ENCODE measurements around the gene TMEM178B. TPM values are rescaled to one million over a fixed set of nuclear protein-coding genes. Genes with fewer than 3 reads are reported as not detected.

The TMEM178B gene
- polyA plus RNA-seq, 3 donors = 0.11 to 0.43 (median 0.18) TPM

GRCh38 chr7:141231018-141231792, 157.3 kb downstream of the TMEM178B start:
- 25 to 43% (median 28%) methylated on average over 5 of the region's 5 CpGs for WGBS, 3 donors

GRCh38 chr7:141232286-141233051, 158.6 kb downstream of the TMEM178B start:
- WGBS, 3 donors = 63 to 76% (median 65%) methylated on average over 4 of the region's 4 CpGs
- H3K27ac ChIP-seq (ENCODE audit: low read depth, low read length) = no peak overlapping the region

More at GRCh38 chr7:141231018-141231792, 157.3 kb downstream of the TMEM178B start:
- no peak overlapping the region for H3K27ac ChIP-seq (ENCODE audit: low read depth, low read length)

DNA sequence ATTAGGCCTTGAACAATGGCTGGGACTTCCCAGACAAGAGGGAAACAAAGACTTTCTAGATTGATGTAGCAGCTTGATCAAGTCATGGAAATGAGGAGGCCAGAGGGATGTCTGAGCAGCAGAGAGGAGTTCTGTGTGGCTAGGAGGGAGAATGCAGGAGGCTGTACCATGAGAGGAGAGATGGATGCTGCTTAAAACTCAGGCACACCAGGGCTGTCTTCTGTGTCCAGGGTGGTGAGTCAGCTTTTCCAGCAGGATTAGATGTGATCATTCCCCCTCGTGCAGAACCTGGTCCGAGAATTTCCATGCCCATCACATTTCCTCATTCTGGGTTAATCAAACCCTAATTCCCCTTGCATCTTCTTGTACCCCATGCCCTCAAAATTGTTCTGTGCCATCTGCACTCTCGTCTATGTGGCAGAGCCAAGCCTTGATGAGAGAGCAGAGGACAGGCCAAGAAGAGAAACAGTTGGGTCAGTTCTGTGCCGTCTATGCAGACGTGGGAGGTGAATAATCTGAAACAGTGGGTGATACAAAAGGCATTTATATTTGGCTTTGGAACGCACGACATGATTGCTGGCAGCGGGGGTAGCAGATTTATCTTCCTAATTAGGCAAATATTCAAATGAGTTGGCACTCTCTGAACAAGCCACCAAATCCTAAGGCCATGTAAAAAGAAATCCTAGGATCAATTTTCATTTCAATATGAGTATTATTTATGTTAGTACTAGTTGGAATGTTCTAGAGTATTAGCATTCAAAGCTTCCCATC, 160.7 kb downstream of the TMEM178B start:
- 74 to 86% (median 86%) methylated on average over 8 of the region's 8 CpGs for WGBS, 3 donors
- no peak overlapping the region for H3K27ac ChIP-seq (ENCODE audit: low read depth, low read length)

DNA sequence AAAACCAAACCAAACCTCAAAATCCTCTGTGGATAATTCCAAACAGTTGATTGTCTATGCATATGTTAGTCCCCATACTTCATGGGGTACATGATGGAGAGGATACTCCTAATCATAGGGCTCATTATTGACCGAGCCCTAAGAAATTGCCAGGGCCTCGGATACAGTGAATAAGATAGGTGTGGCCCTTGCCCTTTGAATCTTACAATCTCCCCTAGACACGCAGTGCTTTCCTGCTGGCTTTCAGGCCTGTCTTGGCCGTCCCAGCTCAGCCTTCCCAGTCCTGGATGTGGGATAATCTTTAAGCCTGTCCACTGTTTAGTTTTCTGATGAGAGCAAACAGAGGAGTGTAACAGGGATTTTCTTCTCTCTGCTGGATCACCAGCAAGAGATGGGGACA, 161.8 kb downstream of the TMEM178B start:
- no peak overlapping the region for H3K27ac ChIP-seq (ENCODE audit: low read depth, low read length)
- 58 to 87% (median 86%) methylated on average over 4 of the region's 4 CpGs for WGBS, 3 donors

DNA sequence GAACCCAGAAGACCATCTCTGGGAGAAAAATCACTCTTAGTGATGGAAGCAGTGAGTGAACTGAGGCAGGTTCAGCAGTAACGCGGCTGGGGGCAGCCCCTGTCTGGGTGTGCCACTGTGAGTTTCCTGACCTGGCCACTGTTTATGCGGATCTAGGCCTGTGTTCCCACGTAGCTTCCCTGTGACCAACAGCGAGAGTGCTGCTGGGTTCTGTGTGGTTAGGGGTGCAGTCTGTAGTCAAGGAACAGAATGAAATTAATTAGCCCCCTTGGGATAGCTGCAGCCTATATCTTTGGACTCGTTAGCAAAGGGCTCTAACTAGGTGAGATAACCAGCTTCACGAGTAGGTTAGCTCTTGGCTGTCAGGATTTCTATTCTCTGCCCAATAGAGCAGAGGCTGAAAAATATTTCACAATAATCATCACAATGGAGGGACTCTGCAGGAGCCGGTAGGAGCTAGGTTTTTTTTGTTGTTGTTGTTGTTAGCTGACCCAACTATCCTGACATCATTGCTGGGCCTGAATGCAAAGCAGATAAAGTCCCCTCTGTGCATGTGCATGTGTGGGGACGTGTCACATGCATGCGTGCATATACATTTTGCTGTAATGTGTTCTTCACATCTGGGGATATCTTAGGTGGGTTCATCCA, 164.9 kb downstream of the TMEM178B start:
- WGBS, 3 donors = 53 to 58% (median 56%) methylated on average over 10 of the region's 10 CpGs
- H3K27ac ChIP-seq (ENCODE audit: low read depth, low read length) = no peak overlapping the region

GRCh38 chr7:141239661-141240060, 165.8 kb downstream of the TMEM178B start:
- WGBS, 3 donors = 83 to 93% (median 88%) methylated on average over 2 of the region's 2 CpGs
- no peak overlapping the region for H3K27ac ChIP-seq (ENCODE audit: low read depth, low read length)

DNA sequence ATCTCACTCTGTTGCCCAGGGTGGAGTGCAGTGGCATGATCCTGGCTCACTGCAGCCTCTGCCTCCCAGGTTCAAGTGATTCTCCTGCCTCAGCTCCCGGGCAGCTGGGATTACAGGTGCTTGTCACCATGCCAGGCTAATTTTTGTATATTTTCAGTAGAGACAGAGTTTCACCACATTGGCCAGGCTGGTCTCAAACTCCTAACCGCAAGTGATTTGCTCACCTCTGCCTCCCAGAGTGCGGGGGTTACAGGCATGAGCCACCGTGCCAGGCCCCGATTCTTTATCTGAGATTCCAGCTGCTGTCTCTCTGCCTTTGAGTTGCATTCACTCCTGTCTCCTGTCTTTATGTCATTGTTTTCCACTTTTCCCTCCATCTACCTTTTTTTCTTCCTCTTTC, 168.7 kb downstream of the TMEM178B start:
- WGBS, 3 donors = 72 to 84% (median 79%) methylated on average over 5 of the region's 5 CpGs
- H3K27ac ChIP-seq (ENCODE audit: low read depth, low read length) = no peak overlapping the region

DNA sequence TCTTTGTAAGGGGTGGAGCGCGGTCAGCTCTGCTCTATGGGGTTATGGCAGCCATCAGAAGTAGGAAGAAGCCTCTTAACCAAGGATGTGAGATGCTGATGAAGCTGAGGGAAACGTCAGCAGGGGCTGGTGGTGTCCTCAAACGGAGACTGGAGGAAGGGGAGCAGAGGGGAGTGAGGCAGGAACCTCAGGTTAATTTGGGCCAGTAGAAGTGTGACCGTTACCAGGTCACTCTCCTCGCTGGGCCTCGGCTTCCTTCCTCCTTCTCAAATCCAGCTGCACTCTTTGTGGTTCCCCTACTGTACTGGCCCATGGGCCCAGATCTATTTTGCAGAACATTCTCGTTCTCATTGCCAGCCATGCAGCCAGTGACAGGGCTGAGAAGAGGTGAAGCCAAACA, 169.5 kb downstream of the TMEM178B start:
- WGBS, 3 donors = 48 to 77% (median 50%) methylated on average over 8 of the region's 8 CpGs
- no peak overlapping the region for H3K27ac ChIP-seq (ENCODE audit: low read depth, low read length)

- no peak overlapping the region for H3K27ac ChIP-seq (ENCODE audit: low read depth, low read length)
- WGBS, 3 donors = 71 to 82% (median 79%) methylated on average over 6 of the region's 6 CpGs
Measured at GRCh38 chr7:141244435-141244834, 170.6 kb downstream of the TMEM178B start.

DNA sequence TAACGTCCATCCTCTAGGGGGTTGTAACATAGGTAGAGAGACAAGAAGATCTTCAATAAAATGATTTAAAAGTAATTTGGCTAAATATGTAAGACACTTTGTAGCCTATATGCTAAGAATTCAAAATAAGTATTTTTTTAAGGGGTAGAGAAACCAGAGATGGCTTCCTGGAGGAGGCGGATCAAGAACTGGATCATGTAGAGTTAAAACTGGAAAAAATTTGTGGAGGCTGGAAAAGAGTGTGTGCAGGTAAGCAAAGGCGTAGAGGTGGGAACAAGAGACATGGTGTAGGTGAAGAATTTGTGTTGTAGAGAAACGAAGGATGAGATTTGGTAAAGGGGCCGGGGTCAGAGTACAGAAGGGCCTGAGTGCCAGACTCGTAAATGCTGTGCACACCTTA, 172.6 kb downstream of the TMEM178B start:
- WGBS, 3 donors = 73 to 87% (median 87%) methylated on average over 6 of the region's 6 CpGs
- no peak overlapping the region for H3K27ac ChIP-seq (ENCODE audit: low read depth, low read length)

DNA sequence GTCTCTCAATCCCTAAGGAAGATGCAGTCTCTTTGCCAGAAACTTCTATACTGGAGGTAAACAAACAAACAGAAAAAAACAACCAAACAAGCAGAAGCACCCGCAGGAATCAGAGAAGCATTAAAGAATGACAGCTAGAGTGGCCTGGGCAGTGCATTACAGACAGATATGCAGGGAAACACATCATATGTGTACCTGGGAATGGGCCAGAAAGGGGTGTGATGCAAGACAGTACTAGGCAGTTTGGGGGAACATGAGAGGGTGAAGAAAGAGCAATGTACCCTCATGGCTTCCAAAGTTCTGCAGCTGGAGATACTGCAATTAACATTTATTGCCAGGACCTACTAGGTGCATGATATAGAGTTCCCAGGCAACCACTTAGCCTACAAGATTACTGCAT, 177.3 kb downstream of the TMEM178B start:
- 41 to 77% (median 71%) methylated on average over 1 of the region's 1 CpG for WGBS, 3 donors
- no peak overlapping the region for H3K27ac ChIP-seq (ENCODE audit: low read depth, low read length)

DNA sequence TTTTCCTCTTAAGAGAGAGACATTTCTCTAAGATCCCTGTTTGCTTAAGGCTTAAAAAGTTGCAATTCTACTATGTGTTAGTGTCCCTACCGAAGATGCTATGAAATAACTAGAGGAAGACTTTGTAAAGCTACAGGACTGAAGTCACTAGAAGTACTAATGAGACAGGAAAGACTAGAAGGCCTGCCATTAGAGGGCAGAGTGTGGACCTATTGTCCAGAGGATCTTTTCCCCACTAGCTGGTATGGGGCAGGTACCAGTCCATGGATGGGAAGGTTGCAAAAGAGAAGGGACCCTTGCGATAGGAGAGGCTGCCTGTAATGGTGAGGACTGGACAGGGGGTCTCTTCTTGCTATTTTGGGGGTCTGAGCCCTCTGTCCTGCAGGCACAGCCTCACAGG, 178.1 kb downstream of the TMEM178B start:
- no peak overlapping the region for H3K27ac ChIP-seq (ENCODE audit: low read depth, low read length)
- WGBS, 3 donors = 69 to 91% (median 75%) methylated on average over 2 of the region's 2 CpGs

- no peak overlapping the region for H3K27ac ChIP-seq (ENCODE audit: low read depth, low read length)
- WGBS, 3 donors = 69 to 92% (median 79%) methylated on average over 2 of the region's 2 CpGs
Measured at GRCh38 chr7:141257597-141257996, 183.7 kb downstream of the TMEM178B start.

DNA sequence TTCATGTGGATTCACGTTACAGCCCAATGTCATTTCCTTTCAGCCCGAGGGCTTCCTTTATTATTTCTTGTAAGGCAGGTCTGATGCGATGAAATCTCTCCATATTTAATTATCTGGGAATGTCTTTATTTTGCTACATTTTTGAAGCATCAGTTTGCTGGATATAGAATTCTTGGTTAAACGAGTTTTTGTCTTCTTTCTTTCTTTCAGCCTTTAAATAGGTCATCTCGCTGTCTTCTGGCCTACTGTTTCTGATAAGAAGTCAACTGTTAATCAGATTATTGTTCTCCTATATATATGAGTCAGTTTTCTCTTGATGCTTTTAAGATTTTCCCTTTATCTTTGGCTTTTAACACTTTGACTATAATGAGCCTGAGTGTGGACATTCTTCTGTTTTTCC, 184.7 kb downstream of the TMEM178B start:
- no peak overlapping the region for H3K27ac ChIP-seq (ENCODE audit: low read depth, low read length)
- 67 to 78% (median 72%) methylated on average over 5 of the region's 5 CpGs for WGBS, 3 donors

DNA sequence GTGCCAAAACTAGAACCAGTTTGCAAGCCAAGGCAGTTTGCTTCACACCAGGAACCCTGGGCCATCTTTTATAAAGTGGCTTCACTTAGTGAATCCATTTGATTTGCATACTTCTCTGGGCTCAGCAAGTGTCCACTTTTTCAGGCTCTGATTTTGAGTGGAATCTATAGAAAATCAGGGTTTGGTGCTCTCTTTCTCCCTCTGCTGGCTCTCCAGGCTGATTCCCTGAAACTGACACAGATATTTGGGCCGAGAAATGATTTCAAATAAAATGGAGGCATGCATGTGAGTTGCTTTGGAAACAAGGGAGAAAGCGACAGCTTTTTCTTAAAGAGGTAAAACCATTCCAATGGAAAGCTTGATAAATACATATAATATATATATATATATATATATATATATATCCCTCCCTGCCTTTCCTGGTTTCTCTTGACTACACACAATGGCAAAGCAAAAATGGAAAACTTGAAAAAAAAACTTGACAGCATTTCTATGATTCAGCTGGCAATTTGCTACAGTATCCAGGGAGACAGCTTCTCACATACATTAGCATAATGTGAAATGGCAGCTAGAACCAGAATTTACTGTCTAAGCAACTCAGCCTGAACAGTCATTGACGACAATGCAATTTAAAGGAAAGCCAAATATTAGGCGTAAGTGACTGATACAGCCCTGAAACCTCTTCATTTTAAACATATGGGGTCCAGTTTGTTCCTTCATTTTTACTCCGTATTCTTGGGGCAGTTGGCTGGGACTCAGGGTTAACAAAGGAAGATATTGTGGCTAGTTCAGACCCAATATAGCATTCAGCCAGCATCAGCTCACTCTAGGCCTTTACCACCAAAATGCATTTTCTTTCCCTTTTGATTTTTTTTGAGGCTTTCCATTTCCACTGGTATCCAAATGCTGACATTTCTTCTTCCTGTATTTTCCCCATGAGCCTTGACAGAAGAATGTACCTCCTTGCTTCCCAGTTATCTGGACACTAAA, 188.5 kb downstream of the TMEM178B start:
- 80 to 84% (median 82%) methylated on average over 5 of the region's 5 CpGs for WGBS, 3 donors
- no peak overlapping the region for H3K27ac ChIP-seq (ENCODE audit: low read depth, low read length)

DNA sequence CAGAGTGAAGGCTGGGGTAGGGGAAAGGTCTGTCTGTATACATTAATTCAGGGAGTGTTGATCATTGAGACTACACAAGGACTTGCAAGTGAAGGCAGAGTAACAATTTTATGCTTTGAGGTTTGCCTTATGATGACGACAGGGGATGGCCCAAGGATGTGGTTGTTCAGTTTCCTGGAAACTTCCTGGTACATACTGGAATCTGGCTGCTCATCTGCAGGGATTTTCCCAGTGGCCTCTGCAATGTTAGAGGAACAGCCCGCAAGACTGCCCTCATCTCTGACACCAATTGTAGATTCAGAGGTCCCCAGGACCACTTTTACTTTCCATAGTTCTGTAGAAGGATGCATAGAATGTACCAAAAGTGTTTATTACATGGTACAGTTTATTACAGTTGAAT, 189.6 kb downstream of the TMEM178B start:
- 73 to 93% (median 80%) methylated on average over 2 of the region's 2 CpGs for WGBS, 3 donors

GRCh38 chr7:141263983-141264382, 190.1 kb downstream of the TMEM178B start:
- 56 to 58% (median 58%) methylated on average over 2 of the region's 2 CpGs for WGBS, 3 donors
- H3K27ac ChIP-seq (ENCODE audit: low read depth, low read length) = no peak overlapping the region

More for the DNA sequence above, 189.6 kb downstream of the TMEM178B start:
- no peak overlapping the region for H3K27ac ChIP-seq (ENCODE audit: low read depth, low read length)

All from adipose tissue (tissue), 3 donors.